Measurements from ENCODE around the gene KIF5C. TPM values are rescaled to one million over a fixed set of nuclear protein-coding genes. Genes with fewer than 3 reads are reported as not detected.

The KIF5C gene
- total RNA-seq, 2 experiments from 2014 or later = 10.2 to 11.1 TPM

DNA sequence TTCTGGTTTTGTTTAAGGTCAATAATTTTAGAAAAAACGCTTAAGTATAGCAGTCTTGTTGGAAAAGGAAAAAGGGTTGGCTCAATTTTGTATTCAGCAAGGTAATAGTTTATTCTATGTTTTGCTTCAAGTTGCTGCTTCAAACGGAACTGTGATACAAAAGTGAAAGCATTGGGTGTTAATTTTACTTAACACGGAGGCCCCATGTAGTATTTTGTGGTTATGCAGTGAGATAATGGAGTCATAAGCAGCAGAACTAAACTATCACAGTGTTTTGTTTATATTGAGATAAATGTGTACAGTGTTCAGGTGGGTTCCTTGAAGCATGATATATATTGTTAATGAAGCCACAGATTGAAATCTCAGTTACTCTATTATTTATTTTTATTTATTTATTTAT is 96.5 kb downstream of the KIF5C start:
- CTCF ChIA-PET = no interaction called here

DNA sequence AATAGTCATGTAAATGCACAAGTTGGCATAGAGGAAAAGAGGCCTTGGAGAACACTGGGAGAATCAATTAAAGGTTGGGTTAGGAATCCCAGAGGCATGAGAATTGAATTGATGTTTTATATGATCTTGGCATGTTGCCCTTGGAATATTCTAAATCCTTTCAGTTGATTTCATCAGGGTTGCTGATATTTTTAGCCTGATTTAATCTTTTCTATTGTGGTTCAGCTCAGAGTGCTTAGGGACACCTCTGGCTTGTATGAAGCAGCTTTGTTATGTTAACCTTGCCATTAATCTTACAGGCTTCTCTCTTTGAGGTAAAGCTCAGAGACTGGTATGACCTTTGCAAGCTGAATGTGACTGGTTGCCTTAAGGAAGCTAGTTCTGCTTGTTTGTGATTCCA is 99.1 kb downstream of the KIF5C start:
- CTCF ChIA-PET = interaction anchor here (0.9 to 1.5 kb wide), 2 partner anchors 16 to 29 kb away, joined by 3 to 6 read pairs; no protein-coding TSS in a partner anchor
- no peak overlapping the region for H3K27ac Mint-ChIP-seq
- ATAC-seq (no peak), DNase-seq (no peak)
- TF ChIP-seq, protein P1, sequence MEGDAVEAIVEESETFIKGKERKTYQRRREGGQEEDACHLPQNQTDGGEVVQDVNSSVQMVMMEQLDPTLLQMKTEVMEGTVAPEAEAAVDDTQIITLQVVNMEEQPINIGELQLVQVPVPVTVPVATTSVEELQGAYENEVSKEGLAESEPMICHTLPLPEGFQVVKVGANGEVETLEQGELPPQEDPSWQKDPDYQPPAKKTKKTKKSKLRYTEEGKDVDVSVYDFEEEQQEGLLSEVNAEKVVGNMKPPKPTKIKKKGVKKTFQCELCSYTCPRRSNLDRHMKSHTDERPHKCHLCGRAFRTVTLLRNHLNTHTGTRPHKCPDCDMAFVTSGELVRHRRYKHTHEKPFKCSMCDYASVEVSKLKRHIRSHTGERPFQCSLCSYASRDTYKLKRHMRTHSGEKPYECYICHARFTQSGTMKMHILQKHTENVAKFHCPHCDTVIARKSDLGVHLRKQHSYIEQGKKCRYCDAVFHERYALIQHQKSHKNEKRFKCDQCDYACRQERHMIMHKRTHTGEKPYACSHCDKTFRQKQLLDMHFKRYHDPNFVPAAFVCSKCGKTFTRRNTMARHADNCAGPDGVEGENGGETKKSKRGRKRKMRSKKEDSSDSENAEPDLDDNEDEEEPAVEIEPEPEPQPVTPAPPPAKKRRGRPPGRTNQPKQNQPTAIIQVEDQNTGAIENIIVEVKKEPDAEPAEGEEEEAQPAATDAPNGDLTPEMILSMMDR (IDR thresholded peaks at IDR 0.05) = no peak
- no peak overlapping the region for H3K4me3 Mint-ChIP-seq
- peaks cover 7% of the 10 kb centered on the region for H3K4me1 Mint-ChIP-seq (ENCODE audit: low read depth)
- H3K36me3 Mint-ChIP-seq (ENCODE audit: low read depth) = no peaks in the 10 kb centered on the region
- no peaks in the 10 kb centered on the region for H3K27me3 Mint-ChIP-seq
- POLR2A ChIA-PET = no interaction called here
- no peaks in the 10 kb centered on the region for H3K9me3 Mint-ChIP-seq
- intact Hi-C loops (cut with micrococcal nuclease) = no loop called here

More for the DNA sequence above, 96.5 kb downstream of the KIF5C start:
- peak; percentile 47 for ATAC-seq
- Mint-ChIP-seq H3K9me3 (no peaks in the 10 kb centered on the region), H3K27ac (no peak overlapping the region), H3K4me1 (ENCODE audit: low read depth) (peaks cover 7% of the 10 kb centered on the region), H3K27me3 (no peaks in the 10 kb centered on the region), H3K36me3 (ENCODE audit: low read depth) (no peaks in the 10 kb centered on the region), H3K4me3 (no peak overlapping the region)
- TF ChIP-seq, protein P1 (IDR thresholded peaks at IDR 0.05) = no peak
- no peak for DNase-seq
- intact Hi-C loops (cut with micrococcal nuclease) = no loop called here
- POLR2A ChIA-PET = no interaction called here

DNA sequence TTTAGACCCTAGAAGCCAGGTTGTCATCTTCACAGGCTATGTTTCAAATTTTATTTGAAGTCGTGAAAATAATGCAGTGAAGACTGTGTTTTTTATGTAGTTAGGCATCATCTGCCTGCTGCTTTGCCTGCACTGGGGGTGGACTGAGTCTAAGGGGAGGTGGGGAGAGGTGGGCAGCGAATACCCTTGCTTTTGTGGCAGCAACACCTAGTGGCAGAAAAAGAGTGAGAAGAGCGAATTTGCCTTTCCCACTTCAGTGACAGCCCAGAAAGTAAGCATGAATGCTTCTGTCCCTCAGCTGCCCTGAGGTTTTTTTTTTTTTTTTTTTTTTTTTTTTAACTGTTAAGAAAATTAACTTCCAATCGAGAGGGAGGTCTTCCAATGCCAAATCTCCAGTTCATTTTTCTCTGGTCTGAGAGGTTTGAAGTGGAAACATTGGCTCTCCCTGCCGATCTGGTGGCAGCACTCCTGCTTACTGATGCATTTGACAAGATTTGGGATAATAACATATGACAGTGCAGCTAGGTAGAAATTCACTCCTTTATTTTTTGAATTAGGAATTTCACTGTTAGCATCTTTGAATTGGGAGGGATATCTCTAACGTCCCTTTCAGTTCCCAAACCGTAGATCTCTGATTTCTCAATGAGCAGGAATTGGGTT is 103.1 kb downstream of the KIF5C start:
- ChIA-PET CTCF (interaction anchor here (1.0 to 1.3 kb wide), 2 partner anchors 10 to 12 kb away, joined by 3 to 6 read pairs; no protein-coding TSS in a partner anchor), POLR2A (no interaction called here)
- H3K27me3 Mint-ChIP-seq = no peaks in the 10 kb centered on the region
- intact Hi-C loops (cut with micrococcal nuclease) = no loop called here
- TF ChIP-seq, protein P1 (IDR thresholded peaks at IDR 0.05) = no peak
- no peaks in the 10 kb centered on the region for H3K9me3 Mint-ChIP-seq
- H3K36me3 Mint-ChIP-seq (ENCODE audit: low read depth) = peaks cover 2% of the 10 kb centered on the region
- no peak for DNase-seq
- ATAC-seq = no peak
- no peak overlapping the region for H3K4me3 Mint-ChIP-seq
- H3K27ac Mint-ChIP-seq = no peak overlapping the region
- no peaks in the 10 kb centered on the region for H3K4me1 Mint-ChIP-seq (ENCODE audit: low read depth)

DNA sequence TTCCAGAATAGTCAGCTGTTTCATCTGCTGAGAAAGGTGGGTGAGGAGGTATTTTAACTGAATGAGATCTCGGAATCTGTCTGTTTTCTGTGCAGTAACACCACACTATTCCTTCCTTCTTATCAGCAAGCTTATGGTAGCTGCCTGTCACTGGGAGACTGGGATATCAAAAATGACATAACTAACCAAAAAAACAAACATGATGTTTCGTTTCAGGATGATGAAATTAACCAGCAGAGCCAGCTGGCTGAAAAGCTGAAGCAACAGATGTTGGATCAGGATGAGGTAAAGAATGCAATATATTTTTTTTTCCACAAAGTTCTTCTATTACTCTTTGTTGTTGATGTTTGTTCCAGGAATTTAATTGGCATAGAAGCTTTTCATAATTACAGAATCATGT is 103.7 kb downstream of the KIF5C start:
- DNase-seq = no peak
- no peaks in the 10 kb centered on the region for H3K27me3 Mint-ChIP-seq
- ChIA-PET CTCF (interaction anchor here (1.0 to 1.3 kb wide), 2 partner anchors 10 to 11 kb away, joined by 3 to 6 read pairs; no protein-coding TSS in a partner anchor), POLR2A (no interaction called here)
- peaks cover 4% of the 10 kb centered on the region for H3K36me3 Mint-ChIP-seq (ENCODE audit: low read depth)
- H3K27ac Mint-ChIP-seq = no peak overlapping the region
- no peaks in the 10 kb centered on the region for H3K4me1 Mint-ChIP-seq (ENCODE audit: low read depth)
- H3K9me3 Mint-ChIP-seq = no peaks in the 10 kb centered on the region
- intact Hi-C loops (cut with micrococcal nuclease) = no loop called here
- TF ChIP-seq, protein P1 (IDR thresholded peaks at IDR 0.05) = no peak
- H3K4me3 Mint-ChIP-seq = no peak overlapping the region
- no peak for ATAC-seq

DNA sequence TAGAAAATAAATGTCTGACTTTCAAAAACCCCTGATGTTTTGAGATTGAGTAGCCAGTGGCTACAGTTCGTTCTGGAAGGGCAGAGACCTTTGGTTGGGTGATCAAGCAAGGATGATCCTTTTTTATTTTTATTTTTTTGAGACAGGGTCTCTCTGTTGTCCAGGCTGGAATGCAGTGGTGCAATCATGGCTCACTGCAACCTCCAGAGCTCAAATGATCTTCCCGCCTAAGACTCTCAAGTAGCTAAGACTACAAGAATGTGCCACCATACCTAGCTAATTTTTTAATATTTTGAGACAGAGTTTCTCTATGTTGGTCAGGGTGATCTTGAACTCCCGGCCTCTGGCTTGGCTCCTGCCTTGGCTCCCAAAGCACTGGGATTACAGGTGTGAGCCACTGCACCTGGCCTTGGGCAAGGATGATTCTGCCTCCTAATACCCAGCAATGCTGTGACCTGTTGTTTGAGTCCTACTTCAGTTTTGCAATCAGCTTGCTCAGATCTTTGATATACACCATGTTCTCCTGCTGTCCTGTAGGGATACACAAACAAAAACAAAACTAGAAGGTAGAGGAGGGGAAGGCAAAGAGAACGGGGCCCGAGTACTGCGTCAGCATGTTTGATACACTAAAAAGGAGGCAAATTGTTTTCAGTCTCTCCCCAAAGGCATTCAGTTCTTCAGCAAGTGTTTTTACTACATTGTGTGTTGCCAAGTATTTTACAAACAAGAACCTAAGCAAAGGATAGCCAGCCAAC is 104.3 kb downstream of the KIF5C start:
- POLR2A ChIA-PET = no interaction called here
- no peak for DNase-seq
- H3K4me1 Mint-ChIP-seq (ENCODE audit: low read depth) = no peaks in the 10 kb centered on the region
- TF ChIP-seq, protein P1 (IDR thresholded peaks at IDR 0.05) = no peak
- no peaks in the 10 kb centered on the region for H3K9me3 Mint-ChIP-seq
- no peak overlapping the region for H3K27ac Mint-ChIP-seq
- H3K4me3 Mint-ChIP-seq = no peak overlapping the region
- H3K36me3 Mint-ChIP-seq (ENCODE audit: low read depth) = peaks cover 7% of the 10 kb centered on the region
- no peak for ATAC-seq
- no peaks in the 10 kb centered on the region for H3K27me3 Mint-ChIP-seq
- intact Hi-C loops (cut with micrococcal nuclease) = no loop called here
- CTCF ChIA-PET = interaction anchor here (1.0 to 1.3 kb wide), 2 partner anchors 11 kb away, joined by 3 to 6 read pairs; no protein-coding TSS in a partner anchor

All from activated CD8-positive, alpha-beta T cell treated with anti-CD3 and anti-CD28 coated beads for 36 hours (primary cell).